CD4-positive, alpha-beta memory T cell (primary cell): ENCODE measurements around the gene CNDP2. TPM values are rescaled to one million over a fixed set of nuclear protein-coding genes. Genes with fewer than 3 reads are reported as not detected.
"Not testable (repeated sequence)": the region's sequence is repeated elsewhere in the genome, so short reads cannot be mapped to it uniquely, and the experiment has no call there.

Experiments
- CTCF ChIA-PET: fragments of 350-600 bp; sonication (Branson Sonifier 250); formaldehyde crosslinking; loops from one replicate; lab custom pipeline; 2021; ENCODE audit warnings: inconsistent platforms; ENCODE audit not compliant: partially characterized antibody; lab: Charles Lee
- POLR2A ChIA-PET: fragments of 350-600 bp; sonication (Branson Sonifier 250); formaldehyde crosslinking; loops from one replicate; lab custom pipeline; 2021; ENCODE audit not compliant: partially characterized antibody; lab: Charles Lee
- DNase-seq, 5 donors: peaks; one replicate each; pipeline versions ENCODE4 v3.0.0 to v3.0.0-alpha.2; 2020 to 2022; ENCODE audit warnings: mixed read lengths in 1 of 5
- H3K27ac ChIP-seq: one replicate; pipeline ENCODE4 v1.7.0; 2013; ENCODE audit warnings: low read depth, low read length
- H3K27me3 ChIP-seq: 2 replicates; pipeline ENCODE4 v1.7.0; 2013; ENCODE audit warnings: mild to moderate bottlenecking, low read length, moderate library complexity; ENCODE audit not compliant: insufficient read depth
- H3K36me3 ChIP-seq: 2 replicates; pipeline ENCODE4 v1.7.0; 2013; ENCODE audit warnings: mild to moderate bottlenecking, low read length, moderate library complexity; ENCODE audit not compliant: insufficient read depth
- H3K4me1 ChIP-seq: 2 replicates; pipeline ENCODE4 v1.7.0; 2013; ENCODE audit warnings: mild to moderate bottlenecking, low read length, moderate library complexity; ENCODE audit not compliant: insufficient read depth
- H3K4me3 ChIP-seq, 2 donors: one replicate each; pipeline ENCODE4 v1.7.0; 2013; ENCODE audit warnings: low read length in 2 of 2, mild to moderate bottlenecking in 1 of 2
- H3K9me3 ChIP-seq, 2 donors: one replicate each; pipeline ENCODE4 v1.7.0; 2013; ENCODE audit warnings: low read length in 2 of 2, control low read depth in 1 of 2; ENCODE audit not compliant: control insufficient read depth in 1 of 2
- H3K27ac Mint-ChIP-seq, 7 donors: one replicate each; pipeline ENCODE4 v1.8.0; 2020 to 2021; ENCODE audit warnings: mixed read lengths in 7 of 7, mild to moderate bottlenecking in 6 of 7, inconsistent platforms in 3 of 7, moderate library complexity in 3 of 7
- H3K27me3 Mint-ChIP-seq, 2 donors: one replicate each; pipeline ENCODE4 v1.8.0; 2020 to 2021; ENCODE audit warnings: mixed read lengths in 2 of 2
- H3K36me3 Mint-ChIP-seq, 2 donors: one replicate each; pipeline ENCODE4 v1.8.0; 2020 to 2021; ENCODE audit warnings: mixed read lengths in 2 of 2, inconsistent platforms in 1 of 2, mild to moderate bottlenecking in 1 of 2
- H3K4me1 Mint-ChIP-seq, 4 donors: one replicate each; pipeline ENCODE4 v1.8.0; 2020 to 2021; ENCODE audit warnings: mixed read lengths in 4 of 4, mild to moderate bottlenecking in 1 of 4
- H3K4me3 Mint-ChIP-seq, 8 donors: one replicate each; pipeline ENCODE4 v1.8.0; 2020 to 2021; ENCODE audit warnings: mixed read lengths in 8 of 8, mild to moderate bottlenecking in 7 of 8, moderate library complexity in 6 of 8, inconsistent platforms in 3 of 8
- H3K9me3 Mint-ChIP-seq, 8 donors: one replicate each; pipeline ENCODE4 v1.8.0; 2020 to 2021; ENCODE audit warnings: mixed read lengths in 8 of 8, mild to moderate bottlenecking in 5 of 8, inconsistent platforms in 3 of 8, moderate library complexity in 1 of 8
- intact Hi-C: fragments of 100-400 bp; cut with micrococcal nuclease; formaldehyde crosslinking; loops from one replicate; pipeline ENCODE4 v1.15.1; 2023
- polyA plus RNA-seq, 2 donors: library from polyadenylated mRNA; unstranded; fragments of 300-500 nt; fragmentation: Illumina TruSeq; gene quantifications; one replicate each; pipeline ENCODE4 v1.2.3, GENCODE V29; 2021
- total RNA-seq, 2 experiments: library from RNA; stranded (reverse); gene quantifications; one replicate each; pipeline ENCODE4 v1.2.3, GENCODE V29; 2021

Gene CNDP2
- total and polyA plus RNA-seq, 4 experiments from 2014 or later, result 123 to 153 (median 141) TPM

- POLR2A ChIA-PET, result no interaction called here
- H3K36me3 Mint-ChIP-seq, result peaks cover 43 to 47% of the 10 kb centered on the region in 2 donors
- Histone ChIP-seq H3K9me3 (no peaks in the 10 kb centered on the region), H3K27me3 (no peaks in the 10 kb centered on the region), H3K27ac (no peak overlapping the region), H3K4me3 (no peak overlapping the region), H3K36me3 (peaks cover 32% of the 10 kb centered on the region), H3K4me1 (no peaks in the 10 kb centered on the region)
- no peaks in the 10 kb centered on the region for H3K27me3 Mint-ChIP-seq
- CTCF ChIA-PET, result interaction anchor here (3.0 kb wide), 1 partner anchor 29 kb away, joined by 12 read pairs; no protein-coding TSS in a partner anchor
- H3K4me1 Mint-ChIP-seq, result no peaks in the 10 kb centered on the region
- H3K9me3 Mint-ChIP-seq, result no peaks in the 10 kb centered on the region
- peak overlapping the region in 1 of 7 donors; percentile 73 for H3K27ac Mint-ChIP-seq
- no peak for DNase-seq
- intact Hi-C loops, result no loop called here
- no peak overlapping the region for H3K4me3 Mint-ChIP-seq
Measured at GRCh38 chr18:74522635-74523548, 26.7 kb downstream of the CNDP2 start.

GRCh38 chr18:74524097-74524496 is 27.9 kb downstream of the CNDP2 start:
- Mint-ChIP-seq H3K4me1 (no peaks in the 10 kb centered on the region), H3K36me3 (peaks cover 32 to 36% of the 10 kb centered on the region in 2 donors), H3K27ac (no peak overlapping the region), H3K4me3 (no peak overlapping the region), H3K27me3 (no peaks in the 10 kb centered on the region), H3K9me3 (no peaks in the 10 kb centered on the region)
- Histone ChIP-seq H3K36me3 (peaks cover 22% of the 10 kb centered on the region), H3K4me3 (no peak overlapping the region), H3K27me3 (no peaks in the 10 kb centered on the region), H3K4me1 (no peaks in the 10 kb centered on the region), H3K27ac (no peak overlapping the region), H3K9me3 (no peaks in the 10 kb centered on the region)
- DNase-seq, result no peak
- intact Hi-C loops, result no loop called here
- POLR2A ChIA-PET, result no interaction called here
- CTCF ChIA-PET, result interaction anchor here (3.0 kb wide), 1 partner anchor 28 kb away, joined by 12 read pairs; no protein-coding TSS in a partner anchor

GRCh38 chr18:74524915-74525314 is 28.8 kb downstream of the CNDP2 start:
- POLR2A ChIA-PET, CTCF ChIA-PET, H3K9me3 Mint-ChIP-seq, H3K4me3 Mint-ChIP-seq, intact Hi-C loops, H3K4me3 ChIP-seq, H3K27me3 Mint-ChIP-seq, H3K27me3 ChIP-seq, H3K9me3 ChIP-seq, DNase-seq, H3K4me1 ChIP-seq, H3K27ac Mint-ChIP-seq, H3K4me1 Mint-ChIP-seq, H3K27ac ChIP-seq: not testable (repeated sequence)
- H3K36me3 ChIP-seq, result peaks cover 13% of the 10 kb centered on the region
- H3K36me3 Mint-ChIP-seq, result peaks cover 24 to 28% of the 10 kb centered on the region in 2 donors

- H3K36me3 Mint-ChIP-seq, result peaks cover 17 to 19% of the 10 kb centered on the region in 2 donors
- H3K36me3 ChIP-seq, result peaks cover 5% of the 10 kb centered on the region
- H3K4me1 ChIP-seq, result no peaks in the 10 kb centered on the region
- H3K27me3 Mint-ChIP-seq, result no peaks in the 10 kb centered on the region
- no peak for DNase-seq
- H3K4me3 Mint-ChIP-seq, result no peak overlapping the region
- H3K27ac Mint-ChIP-seq, result no peak overlapping the region
- ChIA-PET CTCF (interaction anchor here (0.7 kb wide), 1 partner anchor 44 kb away, joined by 3 read pairs; no protein-coding TSS in a partner anchor), POLR2A (no interaction called here)
- intact Hi-C loops, result no loop called here
- H3K4me1 Mint-ChIP-seq, result no peaks in the 10 kb centered on the region
- H3K4me3 ChIP-seq, result no peak overlapping the region
- no peak overlapping the region for H3K27ac ChIP-seq
- no peaks in the 10 kb centered on the region for H3K27me3 ChIP-seq
- H3K9me3 Mint-ChIP-seq, result no peaks in the 10 kb centered on the region
- no peaks in the 10 kb centered on the region for H3K9me3 ChIP-seq
Measured at GRCh38 chr18:74525741-74526140, 29.6 kb downstream of the CNDP2 start.

- Mint-ChIP-seq H3K4me3 (no peak overlapping the region), H3K9me3 (no peaks in the 10 kb centered on the region), H3K27ac (no peak overlapping the region), H3K36me3 (peaks cover 11 to 12% of the 10 kb centered on the region in 2 donors), H3K27me3 (no peaks in the 10 kb centered on the region), H3K4me1 (no peaks in the 10 kb centered on the region)
- DNase-seq, result no peak
- Histone ChIP-seq H3K4me3 (no peak overlapping the region), H3K27me3 (no peaks in the 10 kb centered on the region), H3K36me3 (peaks cover 1% of the 10 kb centered on the region), H3K9me3 (no peaks in the 10 kb centered on the region), H3K27ac (no peak overlapping the region), H3K4me1 (no peaks in the 10 kb centered on the region)
- CTCF ChIA-PET, result no interaction called here
- POLR2A ChIA-PET, result no interaction called here
- intact Hi-C loops, result no loop called here
Measured at GRCh38 chr18:74526488-74526887, 30.3 kb downstream of the CNDP2 start.

GRCh38 chr18:74528478-74528877 is 32.3 kb downstream of the CNDP2 start:
- no peaks in the 10 kb centered on the region for H3K4me1 Mint-ChIP-seq
- Histone ChIP-seq H3K4me3 (no peak overlapping the region), H3K27ac (no peak overlapping the region), H3K27me3 (no peaks in the 10 kb centered on the region), H3K36me3 (no peaks in the 10 kb centered on the region), H3K9me3 (no peaks in the 10 kb centered on the region), H3K4me1 (no peaks in the 10 kb centered on the region)
- H3K27ac Mint-ChIP-seq, result no peak overlapping the region
- no peaks in the 10 kb centered on the region for H3K27me3 Mint-ChIP-seq
- H3K9me3 Mint-ChIP-seq, result no peaks in the 10 kb centered on the region
- DNase-seq, result no peak
- no peaks in the 10 kb centered on the region for H3K36me3 Mint-ChIP-seq
- H3K4me3 Mint-ChIP-seq, result no peak overlapping the region
- CTCF ChIA-PET, result no interaction called here
- POLR2A ChIA-PET, result no interaction called here
- intact Hi-C loops, result no loop called here

GRCh38 chr18:74528913-74529312 is 32.8 kb downstream of the CNDP2 start:
- ChIA-PET POLR2A (no interaction called here), CTCF (no interaction called here)
- Histone ChIP-seq H3K27ac (no peak overlapping the region), H3K9me3 (no peaks in the 10 kb centered on the region), H3K4me3 (no peak overlapping the region), H3K36me3 (no peaks in the 10 kb centered on the region), H3K4me1 (no peaks in the 10 kb centered on the region), H3K27me3 (no peaks in the 10 kb centered on the region)
- intact Hi-C loops, result no loop called here
- no peaks in the 10 kb centered on the region for H3K27me3 Mint-ChIP-seq
- H3K4me3 Mint-ChIP-seq, result no peak overlapping the region
- no peaks in the 10 kb centered on the region for H3K4me1 Mint-ChIP-seq
- no peak for DNase-seq
- no peak overlapping the region for H3K27ac Mint-ChIP-seq
- H3K9me3 Mint-ChIP-seq, result no peaks in the 10 kb centered on the region
- H3K36me3 Mint-ChIP-seq, result no peaks in the 10 kb centered on the region
